GM10847 (cell line): Measurements from ENCODE around the gene GOLGA8J.
"Not testable (repeated sequence)": the region's sequence is repeated elsewhere in the genome, so short reads cannot be mapped to it uniquely, and the experiment has no call there.

Experiments
- POLR2A ChIP-seq: IDR thresholded peaks from 2 replicates; pipeline ENCODE4 v1.6.1; 2011; ENCODE audit not compliant: insufficient read length; ENCODE audit errors: extremely low read depth

Gene GOLGA8J

DNA sequence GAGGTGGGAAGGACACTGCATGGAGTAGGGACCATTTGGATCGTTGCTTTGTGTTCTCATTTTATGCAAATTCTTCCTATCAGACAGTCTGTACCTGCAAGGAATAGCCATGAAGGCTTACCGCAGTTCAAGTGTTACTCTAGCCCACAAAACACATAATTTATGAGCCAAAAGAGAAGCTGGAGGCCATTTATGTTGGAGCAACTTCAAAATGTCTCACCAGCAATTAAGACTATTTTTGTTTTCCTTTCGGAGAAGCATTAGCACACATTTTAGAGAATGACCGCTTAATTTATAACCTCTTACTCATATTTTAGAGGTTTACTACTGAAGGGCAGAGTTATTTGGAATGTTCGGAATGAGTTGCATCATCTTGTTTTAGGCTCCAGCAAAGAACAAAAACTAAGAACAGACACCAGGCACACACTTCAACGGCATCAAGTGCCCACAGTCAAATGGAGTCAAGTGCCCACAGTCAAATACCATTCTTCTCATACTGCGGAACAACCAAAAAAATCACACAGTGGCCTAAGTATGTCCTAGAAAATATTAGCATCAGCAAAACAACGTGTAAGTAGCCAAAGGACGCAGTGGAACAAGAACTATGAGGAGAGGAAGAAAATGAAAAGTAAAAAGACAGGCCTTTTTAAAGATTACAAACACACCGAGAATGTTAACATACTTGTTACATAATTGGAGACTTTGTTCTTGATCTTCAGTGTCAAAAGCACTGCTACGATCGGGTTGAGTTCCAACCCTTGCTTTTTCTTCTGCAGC, 17.5 kb upstream of the GOLGA8J start:
- TF ChIP-seq POLR2A, result no peak

DNA sequence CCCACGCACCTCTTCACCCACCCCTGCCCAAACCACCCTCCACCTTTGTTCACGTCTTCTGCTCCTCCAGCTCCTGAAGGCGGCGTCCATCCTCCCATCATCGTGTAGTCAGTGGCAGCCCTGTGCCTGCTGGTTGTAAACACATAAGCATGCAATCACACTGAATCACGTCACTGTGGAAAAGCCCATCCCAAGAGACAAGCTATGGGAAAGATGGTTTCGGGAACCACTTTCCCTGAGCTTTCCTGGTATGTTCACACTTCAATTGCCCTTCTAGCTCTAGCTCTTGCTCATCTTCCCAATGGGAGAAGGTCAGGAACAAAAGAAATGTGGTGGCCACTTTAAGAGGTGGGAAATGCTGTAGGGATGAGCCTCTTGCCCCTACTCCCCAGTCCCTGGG, 14.4 kb upstream of the GOLGA8J start:
- TF ChIP-seq POLR2A, result no peak

DNA sequence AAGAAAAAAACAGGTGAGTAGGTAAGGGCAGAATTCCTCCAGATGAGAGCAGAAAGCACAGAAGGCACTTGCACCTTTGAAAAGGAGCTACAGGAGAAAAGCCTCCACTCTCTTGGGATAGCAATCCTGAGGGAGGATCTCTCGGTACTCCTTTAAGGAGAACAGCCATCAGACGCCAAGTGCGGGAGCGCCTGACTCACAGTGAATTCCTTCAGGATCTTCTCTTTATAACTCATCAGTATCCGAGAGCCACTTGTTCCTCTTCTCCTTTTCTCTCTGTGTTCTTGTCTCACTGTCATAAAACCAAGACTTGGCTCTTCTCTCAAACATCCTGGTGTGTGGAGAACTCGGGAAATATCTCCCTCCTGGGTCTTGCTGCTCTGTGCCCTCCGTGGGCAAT, 10.1 kb upstream of the GOLGA8J start:
- no peak for TF ChIP-seq POLR2A

DNA sequence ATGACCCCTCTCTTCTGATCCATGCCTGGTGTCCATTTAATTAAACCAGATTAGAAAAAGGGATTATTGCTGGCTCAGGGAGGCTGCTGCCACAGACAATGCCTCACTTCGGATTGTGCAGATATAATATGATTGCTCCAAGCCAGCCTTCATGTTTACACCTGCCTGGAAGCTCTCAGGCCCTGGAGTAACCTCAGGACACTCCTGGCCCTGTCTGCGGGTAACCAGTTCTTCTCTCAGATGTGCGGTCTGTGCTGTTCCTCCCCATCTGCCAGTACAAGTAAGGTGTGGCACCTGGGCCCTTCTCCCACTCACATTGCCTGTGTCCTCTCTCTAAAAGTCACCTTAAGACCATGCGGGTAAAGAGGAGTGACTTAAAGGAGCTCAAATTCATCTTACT, 8.8 kb upstream of the GOLGA8J start:
- no peak for TF ChIP-seq POLR2A

DNA sequence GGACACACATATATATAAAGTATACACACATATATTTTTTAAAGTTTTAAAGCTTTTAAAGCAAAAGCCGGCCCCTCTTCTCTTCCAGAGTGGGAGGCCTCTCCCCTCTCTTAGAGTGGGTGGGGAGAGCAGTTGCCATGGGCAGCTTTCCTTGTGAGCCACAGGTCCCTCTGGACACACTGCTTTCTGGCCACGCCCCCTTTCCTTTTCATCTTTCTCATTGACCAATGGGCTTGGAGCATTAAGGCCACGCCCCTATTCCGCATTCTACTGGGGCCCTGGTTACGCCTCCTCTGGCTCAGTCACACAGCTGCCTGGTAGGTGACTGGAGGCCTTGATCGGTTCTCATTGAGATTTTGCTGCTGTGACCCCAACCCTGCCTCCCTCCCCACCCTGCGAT, 52.0 kb downstream of the GOLGA8J start, which contains the start of gene GOLGA8T:
TSS of gene GOLGA8T (plus strand) at position 301 of the 400 bp plus-strand sequence. CDS start at position 399, 98 bp downstream.
- not testable (repeated sequence) for TF ChIP-seq POLR2A
